Fibroblast of skin of left quadriceps (primary cell): ENCODE measurements around the gene HERC6.
"Not testable (repeated sequence)": the region's sequence is repeated elsewhere in the genome, so short reads cannot be mapped to it uniquely, and the experiment has no call there.

Source experiments
- DNase-seq, 2 experiments: peaks; one replicate each; pipeline ENCODE4 v3.0.0-alpha.2; 2013; ENCODE audit warnings: low read depth in 2 of 2

Gene HERC6

DNA sequence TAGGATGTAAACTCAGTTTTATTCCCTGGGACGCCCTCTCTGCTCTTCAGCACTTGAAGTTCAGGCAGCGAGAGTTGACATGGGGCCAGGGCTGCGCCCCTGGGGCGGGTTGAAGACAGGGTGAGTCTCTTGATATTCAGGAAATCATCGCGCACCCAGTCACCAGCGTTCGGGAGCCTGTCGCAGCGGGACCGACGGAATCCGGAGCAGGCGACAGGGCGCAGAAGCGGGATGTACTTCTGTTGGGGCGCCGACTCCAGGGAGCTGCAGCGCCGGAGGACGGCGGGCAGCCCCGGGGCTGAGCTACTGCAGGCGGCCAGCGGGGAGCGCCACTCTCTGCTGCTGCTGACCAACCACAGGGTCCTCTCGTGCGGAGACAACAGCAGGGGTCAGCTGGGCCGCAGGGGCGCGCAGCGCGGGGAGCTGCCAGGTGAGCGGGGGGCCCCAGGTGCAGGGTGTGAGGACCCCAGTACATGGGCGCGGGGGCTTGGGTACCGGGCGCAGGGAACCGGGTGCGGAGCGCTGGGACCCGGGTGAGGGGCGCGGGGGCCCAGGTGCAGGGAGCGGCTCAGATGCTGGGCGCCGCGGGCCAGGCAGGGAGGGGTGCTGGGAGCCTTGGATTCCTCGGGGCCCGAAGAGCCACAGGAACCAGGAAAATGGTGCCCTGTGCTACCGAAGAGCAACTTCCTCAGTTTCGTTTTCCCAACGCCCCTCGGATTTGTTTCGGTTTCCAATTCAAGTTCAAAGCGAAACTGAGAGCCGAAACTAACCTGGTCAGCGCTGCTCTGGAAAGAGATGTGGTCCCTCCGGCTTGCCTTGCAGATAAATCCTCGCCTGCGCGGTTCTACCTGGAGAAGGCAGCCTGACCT, at the start of gene HERC6:
Gene HERC6, plus strand, starts transcription at position 162 of the 869 bp plus-strand sequence. Its CDS starts 70 bp downstream, at position 232.
- DNase-seq: peak; percentile 29 to 30

- DNase-seq: peak in 1 of 2 experiments; percentile 15
Observed at GRCh38 chr4:88333741-88334405, 44.8 kb upstream of the HERC6 start.

- DNase-seq: no peak
Observed at GRCh38 chr4:88335092-88335665, 43.5 kb upstream of the HERC6 start.

DNA sequence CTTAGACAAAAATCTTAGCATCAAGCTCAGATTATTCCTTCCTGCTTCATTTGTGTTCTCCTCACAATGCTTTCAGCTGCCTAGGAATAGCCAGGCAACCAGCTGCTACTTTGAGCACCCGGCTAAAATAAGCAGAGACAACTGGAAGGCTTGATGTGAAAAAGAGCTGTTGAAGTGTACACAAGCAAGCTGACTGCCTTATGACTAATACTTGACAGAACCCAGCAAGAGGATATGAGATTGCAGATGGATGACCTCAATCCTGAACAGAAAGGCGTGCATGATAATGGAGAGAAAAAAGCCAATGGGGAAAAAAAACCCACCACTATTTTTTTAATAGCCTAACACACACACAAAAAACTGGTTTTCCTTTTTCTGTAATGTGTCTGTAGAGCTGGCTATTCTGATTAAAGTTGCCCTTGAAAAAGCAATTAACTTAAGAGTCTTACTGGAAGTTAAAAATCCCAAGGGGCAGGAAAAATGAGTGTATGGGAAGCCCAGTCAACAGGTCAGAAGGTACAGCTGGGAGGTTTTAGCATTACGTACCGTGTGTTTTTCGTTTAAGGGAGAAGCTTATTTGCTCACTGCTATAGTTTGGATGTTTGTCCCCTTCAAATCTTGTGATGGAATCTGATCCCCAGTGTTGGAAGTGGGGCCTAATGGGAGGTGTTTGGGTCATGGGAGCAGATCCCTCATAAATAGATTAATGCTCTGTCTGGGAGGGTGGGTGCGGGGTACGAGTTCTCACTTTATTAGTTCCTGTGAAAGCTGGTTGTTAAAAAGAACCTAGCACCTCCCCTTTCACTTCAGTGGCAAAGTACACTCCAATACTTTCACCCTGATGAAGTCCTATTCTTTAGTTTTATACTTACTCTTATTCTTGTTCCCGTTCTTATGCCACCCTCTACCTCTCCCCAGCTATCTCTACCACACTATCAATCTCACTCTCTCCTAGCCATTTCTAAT, 37.1 kb upstream of the HERC6 start:
- DNase-seq: peak; percentile 63 to 64

DNA sequence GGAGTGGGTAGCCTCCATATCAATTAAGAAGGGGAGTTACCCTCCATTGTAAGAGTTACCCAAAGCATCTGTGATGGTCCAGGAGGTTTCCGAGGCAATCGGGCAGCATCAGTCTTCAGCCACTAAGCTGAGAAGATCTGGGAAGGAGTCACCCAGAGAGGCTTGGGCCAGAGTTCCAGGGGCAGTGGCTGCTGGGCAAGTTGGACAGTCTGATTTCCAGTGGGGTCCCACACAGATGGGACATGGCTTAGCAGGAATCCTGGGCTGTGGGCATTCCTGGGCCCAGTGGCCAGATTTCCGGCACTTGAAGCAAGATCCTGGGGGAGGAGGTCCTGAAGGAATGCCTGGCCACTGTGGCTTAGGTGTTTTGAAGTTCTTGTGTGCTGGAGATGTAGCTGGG, 31.8 kb upstream of the HERC6 start:
- DNase-seq: not testable (repeated sequence)

GRCh38 chr4:88348761-88349160, 29.9 kb upstream of the HERC6 start:
- not testable (repeated sequence) for DNase-seq

DNA sequence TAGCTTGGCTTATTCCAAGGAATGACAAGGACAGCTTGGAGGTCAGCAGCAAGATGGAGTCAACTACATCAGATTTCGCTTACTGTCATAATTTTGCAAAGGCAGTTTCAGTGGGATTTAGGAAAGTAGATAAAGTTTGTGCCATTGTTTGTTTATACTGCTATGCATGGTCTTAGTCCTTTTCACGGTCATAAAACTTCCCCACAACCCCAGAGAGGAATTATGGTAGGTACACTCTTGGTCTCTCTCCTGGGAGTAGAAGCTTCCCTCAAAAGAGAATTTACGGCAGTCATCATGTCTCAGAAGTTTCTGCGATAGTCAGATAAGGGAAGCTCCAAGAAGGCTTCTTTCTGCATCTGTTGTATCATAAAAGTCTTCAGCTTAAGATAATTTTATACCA, 27.9 kb upstream of the HERC6 start:
- no peak for DNase-seq

DNA sequence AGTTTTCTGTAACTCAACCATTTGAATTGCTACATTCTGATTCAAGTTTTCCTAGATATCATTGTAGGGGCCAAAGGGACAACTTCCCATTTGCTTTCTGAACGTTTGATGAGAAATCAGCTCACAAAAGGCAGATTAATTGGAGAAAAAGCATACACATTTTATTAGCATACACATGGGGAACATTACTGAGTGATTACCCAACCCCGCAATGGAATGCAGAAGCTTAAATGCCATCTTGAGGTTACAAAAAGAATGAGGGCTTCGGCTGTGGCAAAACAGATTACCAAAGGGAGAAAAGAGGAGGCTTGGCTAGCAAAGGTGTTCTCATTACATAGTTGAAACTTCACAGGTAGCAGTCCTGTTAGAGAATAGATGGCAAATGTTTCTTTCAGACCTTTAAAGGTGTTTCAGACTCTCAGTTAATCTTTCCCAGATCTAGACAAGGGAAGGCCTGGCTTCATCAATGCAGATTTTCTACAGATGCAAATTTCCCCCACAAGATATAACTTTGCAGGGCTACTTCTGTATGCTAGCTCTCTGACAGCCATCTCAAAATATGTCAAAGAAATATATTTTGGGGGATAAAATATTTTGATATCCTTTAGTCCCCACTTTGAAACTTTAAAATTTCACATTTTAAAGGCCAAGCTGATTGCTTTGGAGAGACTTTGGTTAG, 26.5 kb upstream of the HERC6 start:
- DNase-seq: peak; percentile 44 to 47

DNA sequence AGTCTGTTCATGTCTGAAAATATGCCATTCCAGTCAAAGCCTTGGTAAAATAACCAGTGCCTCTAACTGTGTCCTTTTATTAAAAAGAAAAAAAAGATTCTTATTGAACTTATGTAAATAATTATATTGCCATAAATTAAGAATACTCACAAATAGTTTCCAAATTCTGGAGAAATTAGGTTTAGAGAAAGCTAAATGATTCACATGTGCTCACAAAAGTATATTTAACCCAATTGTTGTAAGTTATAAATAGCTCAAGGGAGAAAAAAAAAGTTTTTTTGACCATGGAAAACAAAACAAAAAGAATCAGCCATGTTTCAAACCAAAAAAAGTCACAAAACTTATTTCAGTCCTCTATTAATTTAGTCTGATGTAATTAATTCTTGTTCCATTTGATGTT, 25.3 kb upstream of the HERC6 start:
- no peak for DNase-seq

GRCh38 chr4:88356771-88357170, 21.9 kb upstream of the HERC6 start:
- DNase-seq: no peak

DNA sequence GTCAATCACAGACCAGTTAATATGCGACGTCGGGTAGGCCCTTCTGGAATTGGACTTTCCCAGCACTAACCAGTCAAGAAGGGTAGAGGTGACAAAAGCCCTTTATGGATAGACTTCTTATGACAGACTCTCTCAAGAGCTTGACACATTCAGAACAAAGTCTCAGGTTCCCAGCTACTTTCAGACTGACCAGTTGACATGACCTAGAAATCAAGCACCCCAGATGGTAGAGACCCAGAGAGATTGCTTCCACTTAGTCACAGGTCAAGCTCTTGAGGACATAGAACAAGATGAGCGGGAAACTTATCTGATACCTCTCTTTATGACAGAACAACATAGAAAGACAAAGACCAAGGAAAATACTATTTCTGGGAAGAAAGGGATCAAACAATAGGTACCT, 21.4 kb upstream of the HERC6 start:
- no peak for DNase-seq

DNA sequence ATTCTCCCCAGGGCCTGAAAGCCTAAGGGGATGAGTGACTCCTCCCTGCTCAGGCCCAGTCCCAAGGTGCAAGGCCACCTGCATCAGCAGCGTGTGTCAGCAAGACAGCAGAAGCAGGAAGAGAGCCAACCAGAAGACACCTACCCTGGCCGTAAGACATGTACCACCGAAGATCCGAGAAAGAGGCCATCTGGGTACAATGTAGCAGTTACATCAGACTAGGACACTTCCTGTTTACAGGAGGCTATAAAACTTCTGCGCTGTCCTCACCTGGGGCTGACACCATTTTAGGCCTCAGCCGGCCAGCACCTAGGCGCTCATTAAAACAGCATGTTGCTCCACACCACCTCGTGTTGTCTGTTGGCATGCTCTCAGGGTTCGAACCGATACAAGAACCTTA, 19.1 kb upstream of the HERC6 start:
- DNase-seq: no peak

- DNase-seq: no peak
Observed at GRCh38 chr4:88360256-88360655, 18.4 kb upstream of the HERC6 start.

DNA sequence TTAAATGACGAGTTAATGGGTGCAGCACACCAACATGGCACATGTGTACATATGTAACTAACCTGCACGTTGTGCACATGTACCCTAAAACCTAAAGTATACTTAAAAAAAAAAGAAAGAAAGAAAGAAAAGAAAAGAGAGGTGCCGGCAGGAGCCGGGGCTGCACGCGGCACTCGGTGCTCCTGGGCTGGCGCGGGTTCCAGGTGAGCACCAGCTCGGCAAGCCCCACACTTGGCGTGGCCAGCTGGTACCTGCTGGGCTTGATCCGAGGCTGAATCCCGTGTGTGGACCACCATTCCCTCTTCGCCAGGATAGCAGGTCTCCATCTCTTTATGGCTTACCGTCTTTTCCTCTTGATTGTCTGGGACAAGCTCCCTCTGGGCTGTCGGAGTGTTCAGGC, 17.9 kb upstream of the HERC6 start:
- DNase-seq: no peak

DNA sequence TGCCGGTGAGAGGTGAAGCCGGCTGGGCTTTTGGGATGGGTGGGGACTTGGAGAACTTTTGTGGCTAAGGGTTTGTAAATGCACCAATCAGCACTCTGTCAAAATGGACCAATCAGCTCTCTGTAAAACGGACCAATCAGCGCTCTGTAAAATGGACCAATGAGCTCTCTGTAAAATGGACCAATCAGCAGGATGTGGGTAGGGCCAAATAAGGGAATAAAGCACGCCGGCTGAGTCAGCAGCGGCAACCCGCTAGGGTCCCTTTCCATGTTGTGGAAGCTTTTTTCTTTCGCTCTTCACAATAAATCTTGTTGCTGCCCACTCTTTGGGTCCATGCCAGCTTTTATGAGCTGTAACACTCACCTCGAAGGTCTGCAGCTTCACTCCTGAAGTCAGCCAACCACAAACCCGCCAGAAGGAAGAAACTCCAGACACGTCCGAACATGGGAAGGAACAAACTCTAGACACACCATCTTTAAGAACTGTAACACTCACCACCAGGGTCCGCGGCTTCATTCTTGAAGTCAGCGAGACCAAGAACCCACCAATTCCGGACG, 17.4 kb upstream of the HERC6 start:
- not testable (repeated sequence) for DNase-seq

DNA sequence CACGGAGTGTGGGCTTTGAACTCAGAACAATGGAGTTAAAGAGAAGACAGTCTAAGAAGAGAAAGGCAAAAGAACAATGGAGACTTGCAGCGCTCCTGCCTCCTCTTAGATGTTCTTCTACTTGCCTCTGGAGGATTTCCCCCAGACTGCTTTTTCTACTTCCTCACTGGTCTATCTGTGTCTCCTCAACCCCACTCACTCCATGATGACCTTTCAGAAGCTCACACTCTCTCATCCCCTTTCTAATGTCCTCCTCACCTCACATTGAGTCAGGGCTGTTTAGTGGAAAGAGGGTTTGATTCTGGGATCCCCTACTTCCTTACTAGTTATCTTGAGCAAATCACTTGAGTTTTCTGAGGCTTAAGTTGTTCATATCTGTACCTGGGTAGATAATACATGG, 12.2 kb upstream of the HERC6 start:
- DNase-seq: no peak

DNA sequence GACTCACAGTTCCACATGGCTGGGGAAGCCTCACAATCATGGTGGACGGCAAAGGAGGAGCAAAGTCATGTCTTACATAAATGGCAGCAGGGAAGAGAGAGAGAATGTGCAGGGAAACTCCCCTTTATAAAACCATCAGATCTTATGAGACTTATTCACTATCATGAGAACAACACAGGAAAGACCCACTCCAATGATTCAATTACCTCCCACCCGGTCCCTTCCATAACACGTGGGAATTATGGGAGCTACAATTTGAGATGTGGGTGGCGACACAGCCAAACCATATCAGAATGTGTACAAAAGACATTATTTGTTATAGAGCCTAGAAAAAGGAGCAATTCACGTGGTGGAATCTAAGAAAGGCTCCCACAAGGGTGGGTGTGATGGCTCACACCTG, 10.8 kb upstream of the HERC6 start:
- no peak for DNase-seq

DNA sequence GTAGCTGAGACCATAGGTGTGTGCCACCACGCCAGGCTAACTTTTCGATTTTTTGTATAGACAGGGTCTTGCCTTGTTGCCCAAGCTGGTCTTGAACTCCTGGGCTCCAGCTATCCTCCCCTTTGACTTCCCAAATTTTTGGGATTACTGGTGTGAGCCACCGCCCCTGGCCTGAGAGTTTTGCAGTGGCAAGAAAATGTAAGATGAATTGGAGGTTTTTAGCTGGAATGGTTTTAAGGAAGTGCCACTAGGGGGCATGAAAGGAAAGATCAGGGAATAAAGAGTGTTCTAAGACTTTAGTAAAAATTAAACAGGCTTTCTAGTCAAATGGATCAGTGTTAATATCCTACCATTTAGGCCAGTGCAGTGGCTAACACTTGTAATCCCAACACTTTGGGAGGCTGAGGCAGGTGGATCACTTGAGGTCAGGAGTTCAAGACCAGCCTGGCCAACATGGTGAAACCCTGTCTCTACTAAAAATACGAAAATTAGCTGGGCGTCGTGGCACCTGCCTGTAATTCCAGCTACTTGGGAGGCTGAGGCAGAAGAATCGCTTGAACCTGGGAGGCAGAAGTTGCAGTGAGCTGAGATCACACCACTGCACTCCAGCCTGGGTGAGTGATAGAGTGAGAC, 9.4 kb upstream of the HERC6 start:
- peak in 1 of 2 experiments; percentile 20 for DNase-seq

- no peak for DNase-seq
Observed at GRCh38 chr4:88381123-88381522, 2.5 kb downstream of the HERC6 start.

- no peak for DNase-seq
Observed at GRCh38 chr4:88382621-88383020, 4.0 kb downstream of the HERC6 start.
